T-helper 1 cell (primary cell): ENCODE results near the gene MET.
A peak's percentile ranks its signal among the peaks of the same experiment; 100 is the strongest.

Experiments
- DNase-seq, 5 donors: peaks; one replicate each; pipeline ENCODE4 v3.0.0-alpha.2; 2012 to 2020

MET gene

DNA sequence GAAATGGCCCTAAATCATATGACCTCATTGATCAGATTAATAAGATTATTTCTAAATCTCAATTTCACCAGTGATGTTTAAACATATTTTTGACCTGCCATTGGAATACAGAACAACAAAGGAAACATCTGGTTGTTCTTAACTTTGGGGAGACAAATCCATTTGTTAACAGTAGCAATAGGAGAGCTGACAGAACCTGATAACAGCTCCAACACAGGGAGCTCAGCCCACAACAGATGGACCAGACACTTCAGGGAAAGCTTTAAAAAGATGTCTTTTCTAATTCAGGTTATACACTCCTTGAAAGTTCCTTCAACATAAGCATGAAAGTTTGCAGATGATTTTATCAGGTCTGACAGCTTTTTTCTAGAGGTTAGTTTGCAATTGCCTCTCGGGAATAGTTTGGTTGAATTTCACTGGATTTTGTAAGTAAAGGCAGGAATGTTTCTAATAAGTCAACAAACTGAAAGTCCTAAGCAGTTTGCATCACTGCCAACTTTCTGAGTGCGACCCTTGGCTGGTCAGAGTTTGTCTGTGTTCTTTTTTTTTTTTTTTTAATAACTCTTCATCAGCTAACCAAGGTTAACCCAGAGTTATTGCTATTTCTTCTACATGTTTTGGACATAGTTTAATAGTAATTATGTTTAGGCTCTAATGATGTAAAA lies 6.5 kb upstream of the MET start:
- no peak for DNase-seq

GRCh38 chr7:116669769-116670168 lies 2.2 kb upstream of the MET start:
- no peak for DNase-seq

DNA sequence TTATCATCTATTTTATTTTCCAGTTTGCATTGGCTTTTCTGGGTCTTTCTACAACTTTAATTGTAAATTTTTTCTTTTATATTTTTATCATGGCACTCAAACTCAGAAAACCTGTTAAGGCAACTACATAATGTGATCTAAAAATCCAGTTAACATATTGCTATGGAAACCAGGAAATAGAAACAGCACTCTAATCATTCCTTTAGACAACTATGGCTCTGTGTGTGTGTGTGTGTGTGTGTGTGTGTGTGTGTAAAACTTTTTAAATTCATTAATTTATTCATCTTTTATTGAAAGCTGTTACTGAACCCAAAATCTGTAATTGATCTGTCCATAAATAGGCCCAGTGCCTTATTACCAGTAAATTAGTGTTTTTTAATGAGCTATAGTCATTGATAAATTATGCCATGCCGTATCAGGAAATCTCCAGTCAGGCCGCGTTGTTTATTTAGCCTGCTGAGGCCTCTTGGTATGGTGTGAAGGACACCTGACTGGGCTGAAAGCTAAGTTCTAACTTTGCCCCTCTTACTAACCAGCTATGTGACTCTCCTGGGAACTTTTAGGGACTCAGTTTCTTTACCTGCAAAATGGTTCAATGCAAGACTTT lies 1.5 kb upstream of the MET start:
- no peak for DNase-seq

DNA sequence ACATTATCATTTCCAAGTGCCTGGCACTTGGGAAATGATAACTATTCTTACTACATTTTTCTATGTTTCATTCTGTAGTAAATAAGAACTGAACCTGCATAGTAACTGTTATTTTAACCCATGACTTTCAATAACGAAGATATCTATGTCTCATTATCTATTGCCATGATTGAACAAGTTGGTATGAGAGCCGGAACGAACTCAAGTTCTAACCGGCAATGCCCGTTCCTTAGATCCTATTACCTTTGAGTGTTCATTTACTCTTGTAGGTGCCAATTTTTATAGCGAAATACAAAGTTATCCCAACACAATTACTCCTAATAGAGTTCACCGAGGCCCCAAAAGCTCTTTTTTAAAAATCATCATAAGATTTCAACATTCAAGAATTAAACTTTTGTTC lies 885 bp upstream of the MET start:
- no peak for DNase-seq

DNA sequence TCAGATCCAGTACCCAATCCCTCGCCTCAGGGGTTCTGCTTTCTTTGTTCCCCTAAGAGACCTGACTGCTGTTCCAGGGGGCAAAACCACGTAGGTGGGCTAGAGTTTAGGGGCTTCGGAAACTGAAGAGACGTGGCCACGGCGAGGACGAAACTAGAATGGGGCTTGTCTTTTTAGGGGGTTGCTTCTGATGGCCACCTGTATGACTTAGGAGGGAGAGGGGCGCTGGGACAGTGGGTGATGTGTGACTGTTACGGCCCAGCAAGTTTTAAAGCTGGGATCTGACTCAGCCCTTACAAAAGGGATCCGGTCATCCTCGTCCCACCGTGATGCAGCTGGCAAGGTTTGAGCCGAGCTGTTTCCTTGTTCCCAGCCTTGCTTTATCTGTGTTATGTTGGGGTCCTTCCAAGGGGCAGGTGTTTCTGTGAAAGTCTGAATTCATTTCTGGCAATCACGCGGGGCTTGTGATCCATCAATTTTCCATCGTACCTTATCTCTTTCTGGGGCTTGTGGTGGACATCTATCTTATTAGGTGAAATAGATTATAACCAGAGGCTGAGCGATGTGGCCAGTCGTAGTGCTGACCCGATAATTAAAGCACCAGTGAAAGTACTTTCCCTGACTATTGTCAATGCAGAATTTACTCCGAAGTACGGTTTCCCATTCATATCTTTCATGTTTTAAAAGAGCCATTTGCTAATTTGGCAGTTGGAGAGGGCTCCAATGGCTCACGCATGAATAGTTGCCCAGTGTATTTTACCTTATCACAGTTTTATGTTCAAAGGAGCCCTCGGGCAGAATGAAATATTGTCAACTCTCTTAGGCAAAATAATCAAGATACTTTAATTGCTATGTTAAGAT lies 830 bp downstream of the MET start:
- DNase-seq = no peak

GRCh38 chr7:116673457-116673865 lies 1.5 kb downstream of the MET start:
- DNase-seq = no peak

GRCh38 chr7:116674508-116675173 lies 2.6 kb downstream of the MET start:
- DNase-seq = no peak

DNA sequence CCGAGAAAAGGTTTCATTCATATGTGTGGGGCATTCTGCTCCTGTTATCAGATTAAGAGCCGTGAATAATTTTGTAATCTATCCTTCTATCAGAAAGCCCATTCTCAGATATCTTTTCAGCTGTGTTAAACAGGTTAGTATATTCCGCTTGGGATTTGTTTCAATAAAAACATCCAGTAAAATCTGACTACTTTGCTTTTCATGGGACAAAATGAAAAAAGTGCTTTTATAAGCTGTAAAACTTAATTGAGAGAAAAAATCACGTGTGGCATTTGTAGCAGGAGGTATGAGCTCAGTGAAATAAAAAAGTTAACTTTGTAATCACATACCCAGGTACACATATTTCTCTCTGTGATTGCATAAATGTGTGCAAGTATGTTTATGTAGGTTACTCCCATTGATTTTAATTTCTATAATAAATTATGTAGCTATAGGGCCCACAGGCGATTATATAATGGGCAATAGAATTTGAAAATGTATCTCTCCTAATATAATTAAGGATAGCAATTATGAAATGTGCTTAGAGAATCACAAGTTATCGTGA lies 3.9 kb downstream of the MET start:
- DNase-seq = no peak

- DNase-seq = no peak
Measured at GRCh38 chr7:116678780-116679179, 6.8 kb downstream of the MET start.

DNA sequence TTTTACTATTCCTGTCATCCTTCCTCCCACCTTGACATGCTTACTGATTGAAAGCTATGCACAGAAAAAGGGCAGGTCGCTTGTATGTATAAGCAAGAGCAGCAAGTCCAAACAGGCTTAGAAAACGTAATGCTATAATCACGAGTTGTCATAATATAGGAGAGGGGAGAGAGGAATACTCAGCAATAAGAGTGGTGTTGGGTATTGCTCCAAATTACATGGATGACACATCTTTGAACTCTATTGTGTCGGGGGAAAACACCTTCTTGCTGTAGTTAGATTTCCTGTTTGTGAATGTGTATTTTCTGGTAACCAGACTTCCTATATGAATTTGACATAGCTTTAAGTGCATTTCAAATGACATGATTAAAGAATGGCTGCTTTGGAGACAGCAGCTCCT lies 7.5 kb downstream of the MET start:
- peak in 1 of 5 donors; percentile 48 for DNase-seq

GRCh38 chr7:116683786-116684185 lies 11.8 kb downstream of the MET start:
- DNase-seq = no peak

DNA sequence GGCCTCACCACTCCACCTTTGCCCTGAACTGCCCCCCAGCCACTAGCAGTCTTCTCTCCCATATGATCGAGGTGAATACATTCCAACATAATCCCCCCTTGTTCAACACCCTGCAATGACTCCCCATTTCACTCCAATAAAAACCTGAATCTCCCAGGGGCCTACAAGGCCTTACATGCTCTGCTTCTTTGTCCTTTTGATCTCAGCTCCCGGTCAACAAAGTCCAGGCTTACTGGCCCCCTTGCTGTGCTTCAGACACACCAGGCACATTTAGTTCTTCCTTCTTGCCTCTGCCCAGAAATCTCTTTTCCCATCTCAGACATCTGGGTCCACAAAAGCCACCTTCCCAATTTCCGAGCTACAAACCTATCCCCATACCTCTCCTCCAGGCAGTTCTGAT lies 14.0 kb downstream of the MET start:
- no peak for DNase-seq

DNA sequence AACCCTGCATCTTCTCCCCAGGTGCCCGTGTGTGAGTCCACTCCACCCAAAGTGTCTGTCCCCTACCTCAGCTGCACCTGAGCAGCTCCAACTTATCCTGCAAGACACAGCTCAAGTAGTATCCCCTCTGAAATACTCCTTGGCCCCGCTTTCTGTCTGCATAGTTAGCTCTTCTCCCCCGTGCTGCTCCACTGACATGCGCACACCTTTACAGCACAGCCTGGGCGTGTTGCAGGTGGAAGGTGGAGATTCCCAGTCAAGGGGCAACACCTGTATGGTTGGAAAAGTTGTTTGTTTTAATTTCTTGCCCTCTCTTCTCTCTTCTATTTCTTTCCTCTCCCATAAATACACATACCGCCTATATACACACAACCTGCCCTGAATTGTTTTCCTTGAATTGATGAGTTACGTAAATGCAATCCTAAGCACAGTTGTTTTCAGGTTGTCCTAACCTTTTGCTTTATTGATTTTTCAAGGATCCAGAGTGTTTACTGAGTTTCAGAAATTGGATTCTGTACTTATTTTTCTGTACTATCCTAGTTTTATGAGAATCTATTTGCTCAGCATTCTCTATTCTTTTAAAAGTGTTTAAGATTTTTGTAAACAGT lies 14.9 kb downstream of the MET start:
- DNase-seq = no peak

DNA sequence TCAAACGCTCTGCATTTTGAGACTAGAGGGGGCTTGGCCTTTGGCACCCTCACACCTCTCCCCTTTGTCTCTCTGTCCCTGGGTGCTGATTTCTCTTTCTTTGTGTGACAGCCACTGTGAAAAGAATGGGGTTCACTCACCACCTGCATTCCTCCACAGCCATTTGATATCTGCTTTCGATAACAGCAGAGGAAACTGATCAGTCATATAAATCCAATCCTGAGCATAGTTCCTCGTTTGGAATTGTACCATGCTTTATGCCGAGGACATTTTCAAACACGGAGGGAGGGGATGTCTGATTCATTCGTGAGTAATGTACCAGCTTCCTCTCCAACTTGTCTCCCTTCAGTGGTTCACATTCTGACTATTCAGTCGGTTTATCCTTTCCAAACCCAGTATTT lies 15.8 kb downstream of the MET start:
- DNase-seq = no peak

GRCh38 chr7:116689790-116690259 lies 17.8 kb downstream of the MET start:
- no peak for DNase-seq

- DNase-seq = no peak
Measured at GRCh38 chr7:116691664-116692063, 19.7 kb downstream of the MET start.

DNA sequence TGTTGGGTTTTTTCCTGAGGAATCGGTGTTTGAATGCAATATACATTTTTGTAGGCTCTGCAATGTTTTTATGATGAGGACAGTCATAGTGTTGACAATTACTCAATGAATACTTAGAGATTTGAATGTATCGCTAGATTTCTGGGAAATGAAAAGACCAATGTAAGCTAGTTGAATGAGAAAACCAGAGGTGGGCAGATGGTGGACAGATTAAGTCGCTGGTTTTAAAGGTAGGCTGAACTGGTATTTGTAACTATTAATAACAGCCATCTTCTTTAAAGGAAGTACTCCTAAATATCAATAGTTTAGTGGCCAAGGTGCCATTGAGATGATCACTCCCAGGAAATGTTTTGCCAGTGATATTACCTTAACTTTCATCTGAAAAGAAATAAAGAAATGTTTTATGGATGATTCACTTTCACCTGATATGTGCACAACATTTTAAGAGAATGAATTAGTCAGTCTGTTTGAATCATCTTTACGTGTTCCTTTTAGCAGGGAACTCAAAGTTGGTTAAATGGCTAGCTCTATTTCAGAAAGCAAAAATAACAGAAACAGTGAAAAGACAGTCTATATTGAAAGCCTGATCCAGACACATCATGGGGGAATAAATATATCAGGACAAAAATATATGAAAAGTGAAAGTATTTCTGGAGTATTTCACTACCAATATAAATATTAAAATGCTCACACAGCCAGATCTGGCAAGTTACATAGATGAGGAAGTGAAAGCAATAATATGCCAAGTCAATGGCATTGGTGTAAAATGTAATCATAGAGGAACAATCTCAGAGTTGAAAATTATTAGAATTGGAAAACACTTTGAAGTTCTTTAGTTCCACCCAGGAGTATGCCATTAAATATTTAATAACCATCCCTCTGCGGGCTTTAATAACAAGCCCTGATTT lies 20.7 kb downstream of the MET start:
- no peak for DNase-seq

- DNase-seq = no peak
Measured at GRCh38 chr7:116696707-116697106, 24.7 kb downstream of the MET start.

GRCh38 chr7:116697152-116697551 lies 25.2 kb downstream of the MET start:
- DNase-seq = no peak

DNA sequence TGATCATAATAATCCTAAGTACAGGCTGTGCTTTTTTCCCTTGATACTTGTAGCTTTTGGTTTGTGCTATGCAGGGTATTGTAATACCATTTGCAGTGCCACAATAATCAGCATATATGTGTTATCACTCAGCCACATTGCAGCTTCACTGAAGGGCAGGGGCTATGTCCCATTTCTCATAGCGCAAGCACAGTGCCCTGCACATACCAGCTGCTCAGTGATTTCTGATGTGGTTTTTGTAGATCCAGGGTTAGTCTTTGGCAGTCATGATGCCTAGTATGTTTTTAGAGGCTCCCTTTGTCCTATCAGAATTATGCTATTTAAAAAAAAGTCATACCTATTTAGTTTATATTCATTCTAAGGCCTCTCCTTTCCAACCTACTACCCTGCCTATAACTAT lies 25.8 kb downstream of the MET start:
- no peak for DNase-seq

GRCh38 chr7:116698396-116698795 lies 26.4 kb downstream of the MET start:
- no peak for DNase-seq
